HG03442 (cell line): ENCODE data around the gene RAB37.

Source experiments
- ATAC-seq: cut with Tn5 transposase; IDR thresholded peaks from one replicate; pipeline ENCODE4 v1.9.1; 2021; ENCODE audit warnings: mild to moderate bottlenecking, moderate library complexity; ENCODE audit not compliant: unreplicated experiment

The RAB37 gene, protein sequence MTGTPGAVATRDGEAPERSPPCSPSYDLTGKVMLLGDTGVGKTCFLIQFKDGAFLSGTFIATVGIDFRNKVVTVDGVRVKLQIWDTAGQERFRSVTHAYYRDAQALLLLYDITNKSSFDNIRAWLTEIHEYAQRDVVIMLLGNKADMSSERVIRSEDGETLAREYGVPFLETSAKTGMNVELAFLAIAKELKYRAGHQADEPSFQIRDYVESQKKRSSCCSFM

GRCh38 chr17:74736513-74737298, at the start of gene RAB37:
Gene RAB37 (plus strand): TSS chr17:74737256. CDS start chr17:74737273, 17 bp downstream.
- ATAC-seq: no peak

DNA sequence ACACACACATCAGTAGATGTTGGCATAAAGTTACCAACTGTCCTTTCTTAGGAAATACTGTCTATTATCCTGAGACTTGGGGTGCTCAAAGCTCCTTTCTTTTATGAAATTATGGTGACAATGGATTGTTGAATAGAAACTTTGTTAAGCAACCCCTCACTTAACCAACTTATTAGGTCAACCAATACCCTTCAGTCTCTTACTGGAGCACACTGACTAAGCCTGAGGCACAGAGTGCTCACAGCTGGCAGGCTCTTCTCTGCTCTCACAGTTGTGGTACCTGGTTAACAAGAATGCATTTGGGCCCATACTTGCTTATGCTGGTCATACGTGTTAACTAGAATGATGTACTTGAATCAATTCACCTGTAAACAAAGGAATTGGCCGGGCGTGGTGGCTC, 49.2 kb upstream of the RAB37 start:
- ATAC-seq: no peak

GRCh38 chr17:74690409-74690825, 46.6 kb upstream of the RAB37 start:
- ATAC-seq: no peak

DNA sequence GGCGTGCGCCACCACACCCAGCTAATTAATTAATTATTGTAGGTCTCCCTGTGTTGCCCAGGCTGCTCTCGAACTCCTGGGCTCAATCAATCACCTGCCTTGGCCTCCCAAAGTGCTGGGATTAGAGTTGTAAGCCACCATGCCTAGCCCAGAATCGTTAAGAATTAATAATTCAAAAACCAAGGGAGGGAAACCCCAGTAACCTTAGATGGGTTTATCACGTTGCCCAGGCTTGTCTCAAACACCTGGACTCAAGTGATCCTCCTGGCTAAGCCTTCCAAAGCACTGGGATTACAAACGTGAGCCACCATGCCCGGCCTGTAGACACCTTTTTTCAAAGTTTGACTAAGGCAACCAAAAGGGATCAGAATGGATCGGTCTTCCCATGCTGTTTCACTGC, 45.9 kb upstream of the RAB37 start:
- no peak for ATAC-seq

DNA sequence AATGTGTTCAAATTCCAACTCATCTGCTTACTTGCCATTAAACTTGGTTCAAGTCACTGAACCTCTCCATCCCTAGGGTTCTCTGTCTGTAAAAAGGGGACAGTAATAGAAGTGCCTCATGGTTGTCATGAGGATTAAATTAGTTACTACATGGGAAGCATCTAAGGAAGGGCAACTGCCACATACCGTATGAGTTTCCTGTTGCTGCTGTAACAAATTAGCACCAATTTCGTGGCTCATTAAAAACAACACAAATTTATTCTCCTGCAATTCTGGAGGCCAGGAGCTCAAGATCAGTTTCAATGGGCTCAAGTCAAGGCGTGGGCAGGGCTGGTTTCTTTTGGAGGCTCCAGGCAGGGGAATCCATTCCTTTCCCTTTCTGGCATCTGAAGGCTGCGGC, 43.0 kb upstream of the RAB37 start:
- no peak for ATAC-seq

- ATAC-seq: no peak
These were observed 41.4 kb upstream of the RAB37 start for GRCh38 chr17:74695629-74696028.

DNA sequence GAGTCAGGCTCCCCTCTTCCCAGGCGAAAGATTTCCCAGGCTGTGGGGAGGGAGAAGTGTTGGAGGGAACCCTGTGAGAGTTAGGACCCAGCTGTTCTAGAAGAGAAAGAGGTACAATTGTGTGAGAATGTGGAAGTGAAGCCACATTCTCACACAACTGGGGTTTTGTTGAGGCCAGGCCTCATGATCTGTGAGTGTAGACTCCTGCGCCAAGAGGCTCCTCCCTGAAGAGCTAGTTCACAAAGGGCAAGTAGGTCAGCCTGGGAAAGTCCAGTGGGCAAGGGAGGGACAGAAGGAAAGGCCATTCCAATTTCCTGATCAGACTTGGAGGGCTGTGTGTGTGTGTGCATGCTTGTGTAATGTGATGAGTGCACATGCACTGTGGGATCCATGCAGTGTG, 39.5 kb upstream of the RAB37 start:
- ATAC-seq: no peak

- ATAC-seq: no peak
These were observed 39.0 kb upstream of the RAB37 start for GRCh38 chr17:74698069-74698468.

DNA sequence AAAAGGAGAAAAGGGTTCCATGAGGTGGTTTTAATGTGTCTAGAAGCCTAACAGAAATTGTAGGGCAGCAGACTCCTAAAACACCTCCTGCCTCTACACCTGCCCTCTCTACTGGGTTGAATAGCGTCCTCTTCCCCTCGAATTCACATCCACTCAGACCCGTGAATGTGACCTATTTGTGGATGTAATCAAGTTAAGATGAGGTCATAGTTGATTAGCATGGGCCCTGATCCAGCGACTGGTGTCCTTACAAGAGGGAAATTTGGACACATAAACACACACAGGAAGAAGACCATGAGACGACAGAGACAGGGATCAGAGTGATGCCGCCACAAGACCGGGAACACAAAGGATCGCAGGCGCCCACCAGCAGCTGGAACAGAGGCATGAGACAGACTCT, 37.8 kb upstream of the RAB37 start:
- ATAC-seq: no peak

DNA sequence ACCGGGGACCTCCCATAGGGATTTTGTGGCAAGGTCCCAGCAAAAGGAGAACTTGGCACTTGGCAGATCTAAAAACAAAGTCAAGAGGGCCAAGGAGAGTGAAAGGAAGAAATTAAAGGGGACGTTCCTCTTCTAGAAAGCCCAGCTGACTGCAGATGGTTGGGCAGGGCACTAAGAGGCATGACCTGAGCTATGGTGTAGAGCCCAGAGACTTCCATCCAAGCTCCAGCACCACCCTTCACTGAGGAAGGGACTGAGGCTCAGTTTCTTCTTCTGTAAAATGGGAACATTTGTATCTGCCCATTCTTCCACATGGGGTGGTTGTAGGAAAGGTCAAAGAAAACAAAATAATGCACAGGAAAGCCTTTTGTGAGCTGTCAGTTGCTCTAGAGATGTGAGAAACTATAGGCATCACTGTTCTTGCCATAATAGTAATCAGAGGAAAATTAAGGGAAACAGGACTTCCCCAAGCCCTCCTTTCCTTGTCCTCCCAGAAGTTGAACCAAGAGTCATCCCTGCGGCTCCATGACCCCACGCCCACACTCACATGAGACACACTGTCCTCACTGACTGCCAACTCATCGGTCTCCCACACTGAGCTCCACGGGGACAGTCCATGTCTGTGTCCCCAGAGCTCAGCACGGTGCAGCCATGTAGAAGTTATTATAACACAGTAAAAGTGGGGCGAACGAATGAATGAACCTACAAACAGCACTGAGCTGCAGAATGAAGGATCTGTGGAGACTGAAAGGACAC, 34.8 kb upstream of the RAB37 start:
- ATAC-seq: no peak

DNA sequence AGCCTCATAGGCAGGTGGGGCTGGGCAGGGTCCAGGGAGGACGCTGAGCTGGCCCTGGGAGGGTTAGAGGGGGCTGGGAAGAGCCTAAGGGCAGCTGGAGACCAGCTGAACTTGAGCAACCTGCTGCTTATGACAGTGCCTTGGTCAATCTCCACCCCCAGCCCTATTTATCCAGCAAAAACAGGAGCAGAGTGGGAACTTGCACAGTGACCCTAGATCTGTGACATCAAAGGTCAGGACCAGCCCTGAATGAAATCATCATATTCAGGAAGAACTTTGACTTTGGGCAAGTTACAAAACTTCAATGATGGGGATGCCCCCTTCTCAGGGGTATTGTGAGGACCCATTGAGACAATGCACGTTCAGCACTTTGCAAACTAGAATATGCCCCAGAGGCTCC, 33.7 kb upstream of the RAB37 start:
- no peak for ATAC-seq

GRCh38 chr17:74704544-74704943, 32.5 kb upstream of the RAB37 start:
- no peak for ATAC-seq

DNA sequence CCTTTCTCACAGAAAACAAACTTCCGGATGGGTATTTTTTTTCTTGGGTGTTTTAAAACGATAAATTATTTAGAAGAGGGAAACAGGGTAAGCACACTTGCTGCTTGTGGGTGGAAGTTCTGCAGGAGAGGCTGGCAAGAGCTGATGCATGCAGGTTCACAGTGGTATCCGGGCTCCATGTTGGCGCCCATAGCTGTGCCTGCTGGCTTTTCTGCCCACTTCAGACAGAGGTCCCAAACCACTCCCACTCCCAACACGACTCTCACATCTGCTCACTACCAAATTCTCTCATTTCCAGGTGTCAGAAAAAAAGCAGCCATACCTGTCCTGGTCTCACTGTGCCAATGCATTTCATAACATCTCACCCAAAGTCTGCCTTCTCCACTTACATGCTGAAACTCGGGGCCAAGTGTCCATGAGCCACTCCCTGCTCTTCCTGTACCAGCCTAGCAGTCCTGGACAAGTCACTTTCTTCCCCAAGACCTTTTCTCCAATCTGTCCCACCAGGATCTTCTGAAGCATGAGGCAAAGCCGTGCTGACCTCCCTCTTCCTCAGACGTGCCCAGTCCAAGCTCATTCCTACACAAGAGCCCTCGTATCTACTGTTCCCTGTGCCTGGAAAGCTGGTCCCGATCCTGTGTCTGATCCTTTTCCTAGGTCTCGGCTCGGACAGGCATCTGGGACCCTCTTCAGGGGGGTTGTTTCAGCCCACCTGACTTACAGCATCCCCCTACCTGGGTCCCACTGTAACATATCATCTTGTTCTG, 25.8 kb upstream of the RAB37 start:
- no peak for ATAC-seq

- ATAC-seq: no peak
These were observed 24.8 kb upstream of the RAB37 start for GRCh38 chr17:74712301-74712700.

GRCh38 chr17:74712756-74713155, 24.3 kb upstream of the RAB37 start, which contains the start of gene CD300LF:
Gene CD300LF (minus strand): TSS chr17:74712923. CDS start chr17:74712866, 57 bp downstream.
- no peak for ATAC-seq

DNA sequence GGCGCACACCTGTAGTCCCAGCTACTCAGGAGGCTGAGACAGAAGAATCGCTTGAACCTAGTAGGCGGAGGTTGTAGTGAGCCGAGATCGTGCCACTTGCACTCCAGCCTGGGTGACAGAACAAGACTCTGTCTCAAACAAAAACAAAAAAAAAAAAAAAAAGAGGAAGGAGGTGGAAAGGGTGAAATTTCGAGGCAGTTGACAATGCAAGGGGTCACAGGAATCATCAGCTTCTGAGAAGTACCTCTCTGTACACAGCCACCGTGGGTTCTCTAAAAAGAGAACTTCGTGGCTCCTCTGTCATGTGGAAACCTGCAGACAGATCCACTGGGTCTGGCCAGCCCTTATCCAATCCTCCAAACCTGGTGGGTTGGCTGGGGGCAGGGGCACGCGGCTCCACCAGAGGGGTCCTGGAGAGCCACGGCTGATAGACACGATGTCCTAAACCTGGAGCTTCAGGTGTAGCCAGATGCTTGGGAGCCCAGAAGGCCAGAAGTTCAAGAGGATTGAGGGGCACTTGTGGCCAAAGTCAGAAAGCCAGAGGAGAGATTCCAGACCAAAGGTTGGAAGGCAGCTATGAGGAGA, 23.8 kb upstream of the RAB37 start:
- ATAC-seq: no peak

GRCh38 chr17:74715144-74715543, 21.9 kb upstream of the RAB37 start:
- ATAC-seq: no peak

DNA sequence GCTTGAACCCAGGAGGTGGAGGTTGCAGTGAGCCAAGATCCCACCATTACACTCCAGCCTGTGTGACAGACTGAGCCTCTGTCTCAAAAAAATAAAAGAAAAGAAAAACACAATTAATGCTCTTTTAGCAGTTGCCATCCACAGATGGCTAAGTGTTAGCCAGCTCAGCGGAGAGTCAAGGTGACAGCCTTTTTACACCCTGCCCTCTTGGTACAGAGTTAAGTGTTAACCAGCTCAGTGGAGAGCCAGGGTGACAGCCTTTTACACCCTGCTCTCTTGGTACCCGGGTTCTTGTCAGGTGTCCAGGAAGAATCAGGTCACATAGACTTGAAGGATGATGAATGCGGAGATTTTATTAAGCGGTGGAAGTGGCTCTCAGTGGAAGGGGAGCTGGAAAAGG, 16.6 kb upstream of the RAB37 start:
- no peak for ATAC-seq

DNA sequence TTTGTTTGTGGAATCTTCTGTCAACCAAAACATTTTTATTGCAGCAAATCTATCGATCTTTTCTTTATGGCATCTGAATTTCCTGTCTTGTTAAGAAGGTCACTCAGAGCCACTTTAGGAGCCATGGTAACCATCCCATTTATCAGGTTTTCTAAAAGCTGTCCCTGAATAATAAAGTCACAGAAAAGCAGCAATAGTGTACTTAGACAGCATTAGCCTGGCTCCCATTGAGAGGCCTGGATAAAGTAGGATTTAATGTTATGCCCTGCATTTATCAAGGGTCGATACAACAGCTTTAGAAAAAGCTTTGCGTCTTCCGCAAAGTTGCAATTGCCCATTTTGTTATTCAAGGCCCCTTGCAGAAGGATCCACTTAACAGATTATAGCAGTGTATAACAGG, 14.3 kb upstream of the RAB37 start:
- ATAC-seq: no peak

DNA sequence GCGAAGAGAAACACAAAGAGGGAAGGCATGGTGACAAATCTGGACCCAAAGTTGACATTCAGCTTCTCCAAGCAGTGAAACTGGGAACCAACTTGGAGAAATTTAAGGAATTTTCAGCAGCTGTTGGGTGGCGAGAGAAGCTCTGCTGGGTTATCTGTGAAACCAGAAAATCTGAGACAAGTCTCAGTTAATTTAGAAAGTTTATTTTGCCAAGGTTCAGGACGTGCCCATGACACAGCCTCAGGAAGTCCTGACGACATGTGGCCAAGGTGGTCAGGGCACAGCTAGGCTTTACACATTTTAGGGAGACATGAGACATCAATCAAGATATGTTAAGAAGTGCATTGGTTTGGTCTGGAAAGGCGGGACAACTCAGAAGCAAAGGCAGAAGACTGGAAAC, 13.2 kb upstream of the RAB37 start:
- no peak for ATAC-seq

DNA sequence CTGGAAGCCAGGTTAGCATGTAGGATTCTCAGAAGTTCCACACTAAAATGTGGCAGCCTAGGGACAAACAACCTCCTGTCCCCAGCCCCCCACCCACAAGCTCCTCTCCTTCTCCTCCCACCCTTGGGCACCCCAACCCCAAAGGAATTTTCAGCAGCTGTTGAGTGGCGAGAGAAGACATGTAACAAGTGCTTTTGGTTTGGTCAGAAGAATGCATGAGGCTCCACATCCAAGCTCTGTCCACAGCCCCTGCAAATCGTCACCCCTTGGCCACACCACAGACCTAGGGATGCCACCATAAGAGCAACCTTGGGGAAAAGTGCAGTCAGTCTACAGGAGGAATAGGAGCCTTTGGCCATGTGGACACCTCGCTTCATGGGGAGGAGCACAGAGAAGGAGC, 11.9 kb upstream of the RAB37 start:
- ATAC-seq: no peak
